Stimulated activated naive CD8-positive, alpha-beta T cell treated with anti-CD3 and anti-CD28 coated beads, Interleukin-15, Interleukin-2, amounts not matched to agents 100 ng/mL and 50 ng/mL, for 24 hours (primary cell): ENCODE data around the gene ZBED1.
"Not testable (repeated sequence)": the region's sequence is repeated elsewhere in the genome, so short reads cannot be mapped to it uniquely, and the experiment has no call there.

Experiments used
- H3K27ac Mint-ChIP-seq: one replicate; pipeline ENCODE4 v1.8.0; 2021; ENCODE audit warnings: mild to moderate bottlenecking, mixed read lengths
- H3K27me3 Mint-ChIP-seq: one replicate; pipeline ENCODE4 v1.8.0; 2021; ENCODE audit warnings: mixed read lengths
- H3K36me3 Mint-ChIP-seq: one replicate; pipeline ENCODE4 v1.8.0; 2021; ENCODE audit warnings: low read depth, mixed read lengths
- H3K4me1 Mint-ChIP-seq: one replicate; pipeline ENCODE4 v1.8.0; 2021; ENCODE audit warnings: low read depth, mixed read lengths
- H3K4me3 Mint-ChIP-seq: one replicate; pipeline ENCODE4 v1.8.0; 2021; ENCODE audit warnings: mild to moderate bottlenecking, mixed read lengths
- H3K9me3 Mint-ChIP-seq: one replicate; pipeline ENCODE4 v1.8.0; 2021; ENCODE audit warnings: mixed read lengths

The ZBED1 gene

GRCh38 chrX:2463481-2463880, 37.3 kb downstream of the ZBED1 start:
- not testable (repeated sequence) for H3K9me3 Mint-ChIP-seq, H3K4me3 Mint-ChIP-seq, H3K4me1 Mint-ChIP-seq, H3K27ac Mint-ChIP-seq, H3K36me3 Mint-ChIP-seq, H3K27me3 Mint-ChIP-seq

- no peaks in the 10 kb centered on the region for H3K4me1 Mint-ChIP-seq
- peaks cover 4% of the 10 kb centered on the region for H3K9me3 Mint-ChIP-seq
- peaks cover 6% of the 10 kb centered on the region for H3K36me3 Mint-ChIP-seq
- no peaks in the 10 kb centered on the region for H3K27me3 Mint-ChIP-seq
- no peak overlapping the region for H3K27ac Mint-ChIP-seq
- H3K4me3 Mint-ChIP-seq, result no peak overlapping the region
Measured at GRCh38 chrX:2462780-2463179, 38.0 kb downstream of the ZBED1 start.

GRCh38 chrX:2462074-2462473, 38.7 kb downstream of the ZBED1 start:
- H3K27ac Mint-ChIP-seq, result no peak overlapping the region
- H3K4me1 Mint-ChIP-seq, result no peaks in the 10 kb centered on the region
- peaks cover 6% of the 10 kb centered on the region for H3K36me3 Mint-ChIP-seq
- H3K27me3 Mint-ChIP-seq, result no peaks in the 10 kb centered on the region
- peaks cover 4% of the 10 kb centered on the region for H3K9me3 Mint-ChIP-seq
- no peak overlapping the region for H3K4me3 Mint-ChIP-seq

- Mint-ChIP-seq H3K36me3 (peaks cover 6% of the 10 kb centered on the region), H3K27me3 (no peaks in the 10 kb centered on the region), H3K9me3 (peaks cover 4% of the 10 kb centered on the region), H3K4me1 (no peaks in the 10 kb centered on the region), H3K4me3 (no peak overlapping the region), H3K27ac (no peak overlapping the region)
Measured at GRCh38 chrX:2461711-2462016, 39.1 kb downstream of the ZBED1 start.

- H3K36me3 Mint-ChIP-seq, H3K4me1 Mint-ChIP-seq, H3K4me3 Mint-ChIP-seq, H3K27ac Mint-ChIP-seq, H3K27me3 Mint-ChIP-seq, H3K9me3 Mint-ChIP-seq: not testable (repeated sequence)
Measured at GRCh38 chrX:2460821-2461710, 39.7 kb downstream of the ZBED1 start.

- H3K27ac Mint-ChIP-seq, H3K9me3 Mint-ChIP-seq, H3K27me3 Mint-ChIP-seq, H3K4me1 Mint-ChIP-seq, H3K4me3 Mint-ChIP-seq, H3K36me3 Mint-ChIP-seq: not testable (repeated sequence)
Measured at GRCh38 chrX:2460048-2460447, 40.7 kb downstream of the ZBED1 start.

GRCh38 chrX:2458309-2458708, 42.5 kb downstream of the ZBED1 start:
- H3K36me3 Mint-ChIP-seq, result peaks cover 6% of the 10 kb centered on the region
- peaks cover 4% of the 10 kb centered on the region for H3K9me3 Mint-ChIP-seq
- H3K4me1 Mint-ChIP-seq, result no peaks in the 10 kb centered on the region
- no peak overlapping the region for H3K4me3 Mint-ChIP-seq
- no peaks in the 10 kb centered on the region for H3K27me3 Mint-ChIP-seq
- H3K27ac Mint-ChIP-seq, result no peak overlapping the region

- no peak overlapping the region for H3K4me3 Mint-ChIP-seq
- H3K9me3 Mint-ChIP-seq, result peaks cover 8% of the 10 kb centered on the region
- H3K4me1 Mint-ChIP-seq, result no peaks in the 10 kb centered on the region
- H3K36me3 Mint-ChIP-seq, result peaks cover 13% of the 10 kb centered on the region
- H3K27ac Mint-ChIP-seq, result no peak overlapping the region
- H3K27me3 Mint-ChIP-seq, result no peaks in the 10 kb centered on the region
Measured at GRCh38 chrX:2457289-2458133, 43.3 kb downstream of the ZBED1 start.

GRCh38 chrX:2456091-2456490, 44.7 kb downstream of the ZBED1 start:
- H3K4me1 Mint-ChIP-seq, H3K4me3 Mint-ChIP-seq, H3K9me3 Mint-ChIP-seq, H3K27me3 Mint-ChIP-seq, H3K27ac Mint-ChIP-seq: not testable (repeated sequence)
- H3K36me3 Mint-ChIP-seq, result peaks cover 18% of the 10 kb centered on the region

GRCh38 chrX:2454620-2455019, 46.2 kb downstream of the ZBED1 start:
- H3K27ac Mint-ChIP-seq, H3K9me3 Mint-ChIP-seq, H3K4me3 Mint-ChIP-seq, H3K4me1 Mint-ChIP-seq, H3K27me3 Mint-ChIP-seq: not testable (repeated sequence)
- peaks cover 18% of the 10 kb centered on the region for H3K36me3 Mint-ChIP-seq

- Mint-ChIP-seq H3K27me3 (no peaks in the 10 kb centered on the region), H3K9me3 (peaks cover 4% of the 10 kb centered on the region), H3K27ac (no peak overlapping the region), H3K4me1 (peaks cover 8% of the 10 kb centered on the region), H3K4me3 (no peak overlapping the region), H3K36me3 (peaks cover 11% of the 10 kb centered on the region)
Measured at GRCh38 chrX:2452799-2453198, 48.0 kb downstream of the ZBED1 start.

GRCh38 chrX:2452317-2452784, 48.4 kb downstream of the ZBED1 start:
- H3K4me3 Mint-ChIP-seq, result no peak overlapping the region
- no peak overlapping the region for H3K27ac Mint-ChIP-seq
- no peaks in the 10 kb centered on the region for H3K27me3 Mint-ChIP-seq
- peaks cover 4% of the 10 kb centered on the region for H3K9me3 Mint-ChIP-seq
- H3K4me1 Mint-ChIP-seq, result peaks cover 8% of the 10 kb centered on the region
- peaks cover 12% of the 10 kb centered on the region for H3K36me3 Mint-ChIP-seq

GRCh38 chrX:2451501-2452316, 49.1 kb downstream of the ZBED1 start:
- Mint-ChIP-seq H3K4me3 (no peak overlapping the region), H3K36me3 (peaks cover 19% of the 10 kb centered on the region), H3K27me3 (no peaks in the 10 kb centered on the region), H3K27ac (no peak overlapping the region), H3K9me3 (peaks cover 4% of the 10 kb centered on the region), H3K4me1 (peaks cover 8% of the 10 kb centered on the region)

GRCh38 chrX:2450681-2451080, 50.1 kb downstream of the ZBED1 start:
- peaks cover 20% of the 10 kb centered on the region for H3K36me3 Mint-ChIP-seq
- H3K27me3 Mint-ChIP-seq, result no peaks in the 10 kb centered on the region
- peaks cover 4% of the 10 kb centered on the region for H3K9me3 Mint-ChIP-seq
- H3K4me3 Mint-ChIP-seq, result no peak overlapping the region
- no peak overlapping the region for H3K27ac Mint-ChIP-seq
- peaks cover 8% of the 10 kb centered on the region for H3K4me1 Mint-ChIP-seq
